Thyroid gland (tissue), 4 donors: ENCODE measurements around the gene TTC39A. TPM values are rescaled to one million over a fixed set of nuclear protein-coding genes. Genes with fewer than 3 reads are reported as not detected.

Source experiments
- DNase-seq, 2 donors: peaks; one replicate each; pipeline ENCODE4 v3.0.0-alpha.2; 2019
- H3K27ac ChIP-seq, 3 donors: fragments of 200-600 bp; sonication (generic); 1 replicate in 2 of 3; 2 replicates in 1 of 3; pipeline ENCODE4 v1.5.1; 2016 to 2019; ENCODE audit warnings: mild to moderate bottlenecking in 1 of 3, moderate library complexity in 1 of 3
- H3K27me3 ChIP-seq: fragments of 200-600 bp; sonication (generic); one replicate; pipeline ENCODE4 v1.5.1; 2019
- H3K36me3 ChIP-seq, 2 donors: fragments of 200-600 bp; sonication (generic); one replicate each; pipeline ENCODE4 v1.5.1; 2016 to 2019
- H3K4me1 ChIP-seq, 2 donors: fragments of 200-600 bp; sonication (generic); one replicate each; pipeline ENCODE4 v1.5.1; 2017 to 2019
- H3K4me3 ChIP-seq, 3 donors: fragments of 200-600 bp; sonication (generic); replicated peaks in 1 of 3; 1 replicate in 2 of 3; 2 replicates in 1 of 3; pipeline ENCODE4 v1.5.1; 2016; ENCODE audit warnings: mild to moderate bottlenecking in 1 of 3
- H3K9me3 ChIP-seq: fragments of 200-600 bp; sonication (generic); one replicate; pipeline ENCODE4 v1.5.1; 2017
- POLR2A ChIP-seq, 2 donors: fragments of 450-650 bp; IDR thresholded peaks; one replicate each; pipeline ENCODE4 v1.6.1; 2017; ENCODE audit warnings: antibody characterized with exemption in 2 of 2, mild to moderate bottlenecking in 2 of 2, moderate library complexity in 1 of 2
- WGBS, 2 donors: methylation state at CpG; one replicate each; pipeline ENCODE4 v1.1.5; 2017; 5-methylcytosine and 5-hydroxymethylcytosine counted together
- intact Hi-C: fragments of 100-400 bp; cut with DNase I; formaldehyde crosslinking; loops from one replicate; pipeline ENCODE4 v1.15.1; 2023
- total RNA-seq, 4 donors: library from RNA; depleted of rRNA; stranded (reverse); fragments of >200 nt; gene quantifications; one replicate each; pipeline ENCODE4 v1.2.3, GENCODE V29; 2016
- TF ChIP-seq, protein P1 (sequence below), 6 experiments: fragments of 200-600 bp in 3 of 6; fragments of 450-650 bp in 3 of 6; sonication (generic) in 3 of 6; IDR thresholded peaks; one replicate each; pipeline ENCODE4 v1.5.1; 2016 to 2019; ENCODE audit warnings: antibody characterized with exemption in 6 of 6, mild to moderate bottlenecking in 2 of 6, inconsistent platforms in 1 of 6, moderate library complexity in 1 of 6

The TTC39A gene
- total RNA-seq, 4 donors from 2014 or later = 13.6 to 56.0 (median 33.5) TPM

DNA sequence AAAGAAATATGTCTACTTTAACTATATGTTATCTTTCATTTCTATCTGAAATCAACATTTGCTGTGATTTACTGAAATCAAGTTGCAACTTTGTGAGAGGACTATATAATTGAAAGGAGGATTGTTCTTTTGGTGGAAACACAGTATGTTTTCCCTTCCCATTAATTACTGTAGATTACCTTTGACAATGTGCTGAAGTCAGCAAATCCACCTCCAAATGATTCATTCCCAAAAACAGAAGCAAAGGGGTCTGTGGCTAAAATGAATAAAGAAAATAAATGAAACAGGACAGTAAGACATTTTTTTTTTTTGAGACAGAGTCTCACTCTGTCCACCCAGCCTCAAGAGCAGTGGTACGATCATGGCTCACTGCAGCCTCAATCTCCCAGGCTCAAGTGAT, 35.4 kb upstream of the TTC39A start:
- 89 to 94% methylated on average over 1 of the region's 1 CpG for WGBS, 2 donors
- DNase-seq = no peak
- peaks cover 9 to 13% of the 10 kb centered on the region in 2 donors for H3K36me3 ChIP-seq
- H3K4me1 ChIP-seq = no peaks in the 10 kb centered on the region
- H3K9me3 ChIP-seq = no peaks in the 10 kb centered on the region
- H3K27ac ChIP-seq = no peak overlapping the region
- TF ChIP-seq, protein P1, sequence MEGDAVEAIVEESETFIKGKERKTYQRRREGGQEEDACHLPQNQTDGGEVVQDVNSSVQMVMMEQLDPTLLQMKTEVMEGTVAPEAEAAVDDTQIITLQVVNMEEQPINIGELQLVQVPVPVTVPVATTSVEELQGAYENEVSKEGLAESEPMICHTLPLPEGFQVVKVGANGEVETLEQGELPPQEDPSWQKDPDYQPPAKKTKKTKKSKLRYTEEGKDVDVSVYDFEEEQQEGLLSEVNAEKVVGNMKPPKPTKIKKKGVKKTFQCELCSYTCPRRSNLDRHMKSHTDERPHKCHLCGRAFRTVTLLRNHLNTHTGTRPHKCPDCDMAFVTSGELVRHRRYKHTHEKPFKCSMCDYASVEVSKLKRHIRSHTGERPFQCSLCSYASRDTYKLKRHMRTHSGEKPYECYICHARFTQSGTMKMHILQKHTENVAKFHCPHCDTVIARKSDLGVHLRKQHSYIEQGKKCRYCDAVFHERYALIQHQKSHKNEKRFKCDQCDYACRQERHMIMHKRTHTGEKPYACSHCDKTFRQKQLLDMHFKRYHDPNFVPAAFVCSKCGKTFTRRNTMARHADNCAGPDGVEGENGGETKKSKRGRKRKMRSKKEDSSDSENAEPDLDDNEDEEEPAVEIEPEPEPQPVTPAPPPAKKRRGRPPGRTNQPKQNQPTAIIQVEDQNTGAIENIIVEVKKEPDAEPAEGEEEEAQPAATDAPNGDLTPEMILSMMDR (IDR thresholded peaks at IDR 0.05) = no peak
- no peak for TF ChIP-seq POLR2A (IDR thresholded peaks at IDR 0.05)
- intact Hi-C loops = no loop called here
- H3K27me3 ChIP-seq = no peaks in the 10 kb centered on the region
- no peak overlapping the region for H3K4me3 ChIP-seq

DNA sequence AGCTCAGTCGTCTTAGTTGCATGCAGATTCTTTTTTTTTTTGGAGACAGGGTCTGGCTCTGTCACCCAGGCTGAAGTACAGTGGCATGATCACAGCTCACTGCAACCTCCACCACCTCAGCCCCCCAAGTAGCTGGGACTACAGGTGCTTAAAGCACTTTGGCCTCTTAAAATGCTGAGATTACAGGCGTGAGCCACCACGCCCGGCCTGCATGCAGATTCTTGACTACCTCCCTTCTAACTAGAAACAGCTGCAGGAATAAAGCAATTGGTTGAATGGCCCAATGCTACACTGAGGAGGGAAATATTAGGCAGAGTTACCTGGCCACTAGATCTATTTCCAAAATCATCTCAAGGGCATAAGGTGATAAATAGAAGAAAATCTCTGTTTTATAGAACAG, 29.5 kb upstream of the TTC39A start:
- intact Hi-C loops = no loop called here
- peaks cover 9 to 13% of the 10 kb centered on the region in 2 donors for H3K36me3 ChIP-seq
- no peak for TF ChIP-seq POLR2A (IDR thresholded peaks at IDR 0.05)
- TF ChIP-seq, protein P1 (IDR thresholded peaks at IDR 0.05) = no peak

DNA sequence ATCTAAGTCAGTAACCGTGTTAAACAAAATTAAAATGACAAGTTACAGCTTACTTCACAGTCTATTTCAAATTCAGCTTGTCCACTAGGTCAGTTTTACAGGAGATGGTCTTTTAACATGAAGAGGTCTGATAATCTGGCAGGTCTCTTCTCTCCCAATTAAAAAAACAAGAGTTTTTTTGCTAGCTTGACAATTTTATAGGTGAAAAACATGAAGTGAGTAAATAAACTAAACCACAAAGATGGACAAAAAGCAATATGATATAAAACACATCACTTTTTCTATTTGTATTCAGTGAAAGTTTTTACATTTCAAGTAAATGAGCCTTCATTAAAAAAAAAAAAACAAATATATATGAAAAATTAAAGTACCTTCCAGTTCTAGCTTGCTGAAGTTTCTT, 25.0 kb upstream of the TTC39A start:
- no peak overlapping the region for H3K27ac ChIP-seq
- intact Hi-C loops = no loop called here
- H3K27me3 ChIP-seq = no peaks in the 10 kb centered on the region
- peaks cover 0 to 4% of the 10 kb centered on the region in 2 donors for H3K36me3 ChIP-seq
- no peaks in the 10 kb centered on the region for H3K9me3 ChIP-seq
- H3K4me1 ChIP-seq = no peaks in the 10 kb centered on the region
- H3K4me3 ChIP-seq = no peak overlapping the region
- DNase-seq = no peak
- TF ChIP-seq, protein P1 (IDR thresholded peaks at IDR 0.05) = no peak
- TF ChIP-seq POLR2A (IDR thresholded peaks at IDR 0.05) = no peak
- WGBS, 2 donors = 95 to 96% methylated on average over 1 of the region's 1 CpG

More for the DNA sequence above, 29.5 kb upstream of the TTC39A start:
- DNase-seq = no peak
- Histone ChIP-seq H3K27ac (no peak overlapping the region), H3K27me3 (no peaks in the 10 kb centered on the region), H3K4me1 (no peaks in the 10 kb centered on the region), H3K4me3 (no peak overlapping the region), H3K9me3 (no peaks in the 10 kb centered on the region)
- 94 to 96% methylated on average over 4 of the region's 4 CpGs for WGBS, 2 donors

DNA sequence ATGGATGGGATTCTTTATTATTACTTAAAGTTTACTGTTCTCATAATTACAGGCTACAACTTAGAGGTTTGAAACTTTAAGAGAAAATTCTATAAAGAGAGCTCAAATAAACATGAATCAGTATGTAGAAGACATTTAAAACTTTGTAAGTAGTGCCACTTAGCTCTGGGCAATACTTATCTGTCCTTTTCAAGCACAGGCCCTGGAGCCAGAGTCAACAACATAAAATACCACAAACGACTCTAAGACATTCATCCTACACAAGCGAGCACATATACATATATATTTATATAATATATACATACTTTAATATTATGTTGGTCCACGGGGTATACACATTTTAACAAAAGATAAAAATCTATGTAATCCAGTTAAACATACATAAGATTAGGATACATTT, 24.1 kb upstream of the TTC39A start:
- H3K27ac ChIP-seq = no peak overlapping the region
- H3K36me3 ChIP-seq = peaks cover 0 to 4% of the 10 kb centered on the region in 2 donors
- H3K9me3 ChIP-seq = no peaks in the 10 kb centered on the region
- TF ChIP-seq, protein P1 (IDR thresholded peaks at IDR 0.05) = no peak
- TF ChIP-seq POLR2A (IDR thresholded peaks at IDR 0.05) = no peak
- H3K27me3 ChIP-seq = no peaks in the 10 kb centered on the region
- H3K4me3 ChIP-seq = no peak overlapping the region
- DNase-seq = no peak
- 76 to 79% methylated on average over 3 of the region's 3 CpGs for WGBS, 2 donors
- intact Hi-C loops = no loop called here
- no peaks in the 10 kb centered on the region for H3K4me1 ChIP-seq

DNA sequence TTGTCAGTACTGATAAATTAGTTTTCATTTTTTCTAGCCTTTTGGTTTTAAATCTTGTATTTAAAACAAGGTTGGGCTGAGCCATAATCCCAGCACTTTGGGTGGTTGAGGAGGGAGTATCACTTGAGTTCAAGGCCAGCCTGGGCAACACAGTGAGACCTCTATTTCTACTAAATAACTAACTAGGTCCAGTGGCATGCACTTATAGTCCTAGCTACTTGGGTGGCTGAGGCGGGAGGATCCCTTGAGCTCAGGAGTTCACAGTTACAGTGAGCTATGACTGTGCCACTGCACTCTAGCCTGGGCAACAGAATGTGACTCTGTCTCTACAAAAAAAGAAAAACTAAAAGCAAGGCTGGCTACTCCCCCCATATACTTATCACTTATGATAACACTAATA, 21.5 kb upstream of the TTC39A start:
- no peaks in the 10 kb centered on the region for H3K4me1 ChIP-seq
- intact Hi-C loops = no loop called here
- H3K27me3 ChIP-seq = no peaks in the 10 kb centered on the region
- H3K9me3 ChIP-seq = no peaks in the 10 kb centered on the region
- no peak for TF ChIP-seq POLR2A (IDR thresholded peaks at IDR 0.05)
- TF ChIP-seq, protein P1 (IDR thresholded peaks at IDR 0.05) = no peak
- no peak overlapping the region for H3K4me3 ChIP-seq
- DNase-seq = no peak
- H3K36me3 ChIP-seq = peaks cover 0 to 4% of the 10 kb centered on the region in 2 donors
- no peak overlapping the region for H3K27ac ChIP-seq
- 82 to 88% methylated on average over 1 of the region's 1 CpG for WGBS, 2 donors
